Transverse colon (tissue), 4 donors: ENCODE measurements around the gene SERPINB6. TPM values are rescaled to one million over a fixed set of nuclear protein-coding genes. Genes with fewer than 3 reads are reported as not detected.
A peak's percentile ranks its signal among the peaks of the same experiment; 100 is the strongest.

Source experiments
- DNase-seq: peaks from one replicate; pipeline ENCODE4 v3.0.0-alpha.2; 2019
- H3K27ac ChIP-seq, 4 donors: fragments of 200-600 bp; sonication (generic); 2 replicates each; pipeline ENCODE4 v1.5.1; 2016 to 2018; ENCODE audit warnings: inconsistent platforms in 4 of 4
- H3K27me3 ChIP-seq: fragments of 200-600 bp; sonication (generic); 2 replicates; pipeline ENCODE4 v1.5.1; 2017; ENCODE audit warnings: inconsistent platforms
- H3K36me3 ChIP-seq, 4 donors: fragments of 200-600 bp; sonication (generic); 2 replicates each; pipeline ENCODE4 v1.5.1; 2017 to 2019; ENCODE audit warnings: inconsistent platforms in 4 of 4
- H3K4me1 ChIP-seq, 4 donors: fragments of 200-600 bp; sonication (generic); 2 replicates each; pipeline ENCODE4 v1.5.1; 2017 to 2020; ENCODE audit warnings: inconsistent platforms in 4 of 4
- H3K4me3 ChIP-seq, 4 donors: fragments of 200-600 bp; sonication (generic); 1 replicate in 1 of 4; 2 replicates in 3 of 4; pipeline versions ENCODE4 v1.5.1 to v1.6.1; 2017 to 2019; ENCODE audit warnings: inconsistent platforms in 4 of 4
- H3K9me3 ChIP-seq, 2 donors: fragments of 200-600 bp; sonication (generic); 2 replicates each; pipeline ENCODE4 v1.5.1; 2017 to 2019; ENCODE audit warnings: inconsistent platforms in 2 of 2
- CTCF ChIP-seq, 5 experiments: fragments of 200-600 bp in 3 of 5; fragments of 450-650 bp in 2 of 5; sonication (generic) in 3 of 5; IDR thresholded peaks; 1 replicate in 2 of 5; 2 replicates in 3 of 5; pipeline ENCODE4 v1.5.1; 2016 to 2017; ENCODE audit warnings: antibody characterized with exemption in 5 of 5, inconsistent platforms in 3 of 5, mild to moderate bottlenecking in 2 of 5, moderate library complexity in 1 of 5
- EP300 ChIP-seq: sonication (generic); formaldehyde crosslinking; IDR thresholded peaks from one replicate; pipeline ENCODE4 v1.6.1; 2017; ENCODE audit warnings: antibody characterized with exemption, low read depth
- POLR2A ChIP-seq: fragments of 450-650 bp; IDR thresholded peaks from one replicate; pipeline ENCODE4 v1.6.1; 2016; ENCODE audit warnings: antibody characterized with exemption, mild to moderate bottlenecking, moderate library complexity
- POLR2AphosphoS5 ChIP-seq, 3 donors: sonication (generic); formaldehyde crosslinking; IDR thresholded peaks; one replicate each; pipeline ENCODE4 v1.6.1; 2016; ENCODE audit warnings: antibody characterized with exemption in 3 of 3
- WGBS, 2 donors: methylation state at CpG; one replicate each; pipeline ENCODE4 v1.1.5; 2018; ENCODE audit warnings: low coverage in 1 of 2; 5-methylcytosine and 5-hydroxymethylcytosine counted together
- in situ Hi-C, 4 donors: fragments of 200-750 bp; cut with MboI; loops; one replicate each; pipeline versions ENCODE4 v1.15.0 to v1.15.1; 2017; ENCODE audit warnings: low sequenced_read_pairs in 3 of 4, low pct_ligation_motif_present in 1 of 4, low pct_unique_long_range_greater_than_20kb in 1 of 4
- intact Hi-C: fragments of 100-400 bp; cut with DNase I; formaldehyde crosslinking; loops from one replicate; pipeline ENCODE4 v1.15.1; 2023; ENCODE audit warnings: low total_unique reads
- total RNA-seq, 4 donors: library from RNA; depleted of rRNA; stranded (reverse); fragments of >200 nt; gene quantifications; one replicate each; pipeline ENCODE4 v1.1.0, GENCODE V29; 2016

The SERPINB6 gene
- total RNA-seq, 4 donors from 2014 or later = 134 to 276 (median 170) TPM

DNA sequence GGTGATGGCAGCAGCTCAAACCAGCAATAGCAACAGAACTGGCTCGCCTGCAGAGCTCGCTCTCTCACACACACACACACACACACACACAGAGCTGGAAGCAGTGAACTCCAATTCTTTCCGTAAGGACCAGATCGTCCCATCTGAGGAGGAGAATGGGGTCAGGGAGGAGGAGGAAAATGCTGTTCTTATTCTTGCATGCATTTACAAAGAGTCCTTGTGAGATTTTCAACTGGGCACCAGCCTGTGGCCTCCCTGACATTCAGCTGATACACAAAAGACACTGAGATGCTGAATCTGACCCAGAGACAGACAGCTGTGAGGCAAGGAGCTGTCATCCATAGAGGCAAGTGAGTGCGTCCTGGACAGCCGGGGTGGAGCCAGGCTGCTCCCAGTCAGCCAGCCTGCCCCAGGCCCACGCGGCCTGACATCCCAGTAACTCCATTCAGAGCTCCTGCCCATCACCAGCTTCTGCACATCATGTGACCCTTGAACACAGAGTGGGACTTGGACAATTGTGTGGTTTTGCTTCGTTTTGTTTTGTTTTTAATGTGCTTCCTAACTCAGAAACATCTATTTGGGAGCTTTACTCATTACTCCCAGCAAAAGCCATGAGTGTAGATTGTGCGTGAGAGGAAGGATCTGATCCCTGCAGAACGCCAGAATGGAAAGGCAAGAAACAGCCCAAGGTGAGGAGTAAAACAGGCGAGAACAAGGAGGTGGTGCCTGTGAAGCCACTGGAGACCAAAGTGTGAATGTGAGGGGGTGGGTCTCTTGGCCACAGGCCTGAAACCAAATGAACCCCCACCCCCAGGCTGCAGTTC is 70.3 kb downstream of the SERPINB6 start:
- H3K36me3 ChIP-seq = peaks cover 0 to under 1% (median 0%) of the 10 kb centered on the region in 4 donors
- H3K27me3 ChIP-seq = no peaks in the 10 kb centered on the region
- 71 to 74% methylated on average over 4 to 12 of the region's 12 CpGs for WGBS, 2 donors
- intact Hi-C loops (no loop called here), in situ Hi-C loops (loop anchor here in 1 of 4 donors (10.0 kb wide), 1 partner anchor 46 kb away; no protein-coding TSS in a partner anchor)
- H3K27ac ChIP-seq = peak overlapping the region in 3 of 4 donors; percentile 1 to 80 (median 17)
- H3K4me3 ChIP-seq = peak overlapping the region in 1 of 4 donors; percentile 60
- TF ChIP-seq POLR2A = no peak
- no peak for TF ChIP-seq CTCF (IDR thresholded peaks at IDR 0.05)
- TF ChIP-seq POLR2AphosphoS5 (IDR thresholded peaks at IDR 0.05) = no peak
- TF ChIP-seq EP300 = no peak
- H3K4me1 ChIP-seq = peaks cover 0 to 21% (median 7%) of the 10 kb centered on the region in 4 donors
- no peaks in the 10 kb centered on the region for H3K9me3 ChIP-seq
- no peak for DNase-seq

DNA sequence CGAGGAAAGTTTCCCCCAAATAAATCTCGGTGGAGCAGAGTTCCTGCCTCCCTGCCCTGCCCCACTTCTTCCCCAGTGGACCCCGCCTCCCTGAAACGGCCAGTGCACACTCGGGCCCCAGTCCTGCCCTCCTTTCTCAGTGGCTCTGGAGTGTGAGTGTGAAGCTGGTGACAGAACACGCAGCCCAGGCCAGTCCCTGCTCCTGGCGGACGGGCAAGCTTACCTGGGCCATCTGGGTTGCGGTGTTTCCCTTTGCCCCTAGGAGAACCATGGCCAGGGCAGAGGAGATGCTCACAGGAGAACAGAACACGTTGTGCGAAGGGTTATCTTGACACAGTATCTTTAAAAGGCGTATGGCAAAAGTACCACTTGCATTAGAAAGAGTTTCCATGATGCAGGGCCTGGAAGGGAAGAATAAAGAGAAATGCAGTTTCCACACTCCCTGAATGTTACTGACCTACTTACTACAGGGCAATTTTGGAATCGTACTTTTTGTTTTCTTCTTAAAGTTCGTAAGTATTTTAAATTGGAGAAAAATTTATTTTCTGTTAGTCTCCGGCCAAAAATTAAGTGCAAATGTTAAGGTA is 71.1 kb downstream of the SERPINB6 start:
- Histone ChIP-seq H3K27ac (peak overlapping the region in 1 of 4 donors; percentile 4), H3K4me3 (no peak overlapping the region), H3K36me3 (peaks cover 0 to 8% (median under 1%) of the 10 kb centered on the region in 4 donors), H3K4me1 (peaks cover 0 to 21% (median 7%) of the 10 kb centered on the region in 4 donors), H3K9me3 (no peaks in the 10 kb centered on the region), H3K27me3 (no peaks in the 10 kb centered on the region)
- in situ Hi-C loops = loop anchor here in 1 of 4 donors (10.0 kb wide), 1 partner anchor 46 kb away; no protein-coding TSS in a partner anchor
- TF ChIP-seq CTCF (IDR thresholded peaks at IDR 0.05) = no peak
- TF ChIP-seq POLR2AphosphoS5 (IDR thresholded peaks at IDR 0.05) = no peak
- no peak for TF ChIP-seq EP300
- no peak for TF ChIP-seq POLR2A
- intact Hi-C loops = no loop called here
- WGBS, 2 donors = 61 to 72% methylated on average over 9 to 14 of the region's 15 CpGs
- DNase-seq = no peak

GRCh38 chr6:2899596-2899995 is 71.8 kb downstream of the SERPINB6 start:
- Histone ChIP-seq H3K9me3 (no peaks in the 10 kb centered on the region), H3K27me3 (no peaks in the 10 kb centered on the region), H3K27ac (no peak overlapping the region), H3K36me3 (peaks cover 0 to 10% (median 4%) of the 10 kb centered on the region in 4 donors), H3K4me1 (peaks cover 0 to 21% (median 7%) of the 10 kb centered on the region in 4 donors), H3K4me3 (no peak overlapping the region)
- TF ChIP-seq POLR2AphosphoS5 (IDR thresholded peaks at IDR 0.05) (no peak), EP300 (no peak), POLR2A (no peak), CTCF (IDR thresholded peaks at IDR 0.05) (no peak)
- DNase-seq = no peak
- in situ Hi-C loops (no loop called here), intact Hi-C loops (no loop called here)
- 75 to 87% methylated on average over 6 of the region's 6 CpGs for WGBS, 2 donors

Other genes with a start within 250 kb of the SERPINB6 start
- under 1 TPM; 0.41 to 0.79 (median 0.67) TPM for gene MYLK4, start 220.6 kb downstream of the SERPINB6 start, total RNA-seq
- 100 to 1,000 TPM in 1 of 4 donors, 10 to 100 TPM in 3; 58.3 to 105 (median 65.8) TPM for gene WRNIP1, start 206.2 kb downstream of the SERPINB6 start, total RNA-seq
- 100 to 1,000 TPM in 2 of 4 donors, 10 to 100 TPM in 2; 22.3 to 140 (median 88.4) TPM for gene SERPINB1, start 129.7 kb downstream of the SERPINB6 start, total RNA-seq
- gene SERPINB9, start 68.3 kb downstream of the SERPINB6 start, total RNA-seq = 1 to 10 TPM; 1.4 to 8.7 (median 6.1) TPM
- gene NQO2, start 28.3 kb upstream of the SERPINB6 start, total RNA-seq = 1 to 10 TPM in 3 of 4 donors, under 1 TPM in 1; 1.00 to 9.7 (median 7.2) TPM
- 10 to 100 TPM; 12.1 to 46.0 (median 34.6) TPM for gene RIPK1, start 96.9 kb upstream of the SERPINB6 start, total RNA-seq
- gene BPHL, start 147.1 kb upstream of the SERPINB6 start, total RNA-seq = 10 to 100 TPM; 16.1 to 32.5 (median 21.2) TPM
- 10 to 100 TPM; 15.4 to 41.0 (median 29.4) TPM for gene TUBB2A, start 186.0 kb upstream of the SERPINB6 start, total RNA-seq